K562 (cell line): ENCODE results near the gene TAOK2. TPM values are rescaled to one million over a fixed set of nuclear protein-coding genes. Genes with fewer than 3 reads are reported as not detected.

ENCODE experiments used
- CSDE1 ChIP-seq, 2 experiments: fragments of 450-650 bp; IDR thresholded peaks; 2 replicates each; pipeline ENCODE4 v1.6.1; 2016; ENCODE audit warnings: mild to moderate bottlenecking in 1 of 2
- HDAC6 ChIP-seq: IDR thresholded peaks from 2 replicates; pipeline ENCODE4 v1.6.1; 2012; ENCODE audit warnings: low read depth, mild to moderate bottlenecking, control low read depth, inconsistent platforms, low read length, moderate library complexity
- KLF13 ChIP-seq: fragments of 450-650 bp; IDR thresholded peaks from 2 replicates; pipeline ENCODE4 v1.6.1; 2016; ENCODE audit warnings: missing genetic modification characterization, low read depth, mild to moderate bottlenecking, missing compliant biosample characterization, moderate library complexity, borderline replicate concordance
- NFXL1 ChIP-seq: fragments of 450-650 bp; formaldehyde crosslinking; IDR thresholded peaks from 2 replicates; pipeline ENCODE4 v1.4.0; 2021; ENCODE audit warnings: mild to moderate bottlenecking
- PTRF ChIP-seq: fragments of 450-650 bp; IDR thresholded peaks from 2 replicates; pipeline ENCODE4 v1.6.1; 2016; ENCODE audit warnings: mild to moderate bottlenecking, missing genetic modification characterization, missing compliant biosample characterization
- ZNF23 ChIP-seq: fragments of 250-450 bp; sonication (Bioruptor Pico); IDR thresholded peaks from 2 replicates; pipeline ENCODE4 v1.4.0; 2020; ENCODE audit warnings: mild to moderate bottlenecking
- ZNF282 ChIP-seq: sonication (generic); formaldehyde crosslinking; IDR thresholded peaks from 2 replicates; pipeline ENCODE4 v1.8.1; 2023; ENCODE audit warnings: missing genetic modification reagents
- polyA plus RNA-seq, 8 experiments: library from polyadenylated mRNA; depleted of rRNA in 4 of 8; stranded (reverse) in 5 of 8; unstranded in 3 of 8; fragments of >200 nt; fragmentation: Nextera tagmentation in 2 of 8; fragmentation: Illumina TruSeq in 1 of 8; extraction: Ambion mirVana in 2 of 8; extraction: Trizol in 1 of 8; gene quantifications; 2 replicates each; pipeline versions ENCODE4 v1.2.1 to v1.2.3, GENCODE V29; 2011 to 2014; ENCODE audit warnings: inconsistent platforms in 1 of 8, missing spikeins in 1 of 8
- total RNA-seq, 7 experiments: library from RNA; depleted of rRNA in 6 of 7; stranded (reverse); fragments of >200 nt in 6 of 7; fragmentation: Illumina TruSeq in 2 of 7; extraction: Trizol in 2 of 7; gene quantifications; 2 replicates each; pipeline versions ENCODE4 v1.2.1 to v1.2.3, GENCODE V29; 2011 to 2021; ENCODE audit warnings: low replicate concordance in 1 of 7
- TF ChIP-seq, protein P1 (sequence below): fragments of 200-600 bp; sonication (generic); IDR thresholded peaks from one replicate; pipeline ENCODE4 v1.6.1; 2012; ENCODE audit warnings: mild to moderate bottlenecking, low read depth, low read length, inconsistent platforms
- TF ChIP-seq, protein P2 (sequence below): sonication (generic); formaldehyde crosslinking; IDR thresholded peaks from 2 replicates; pipeline ENCODE4 v1.8.1; 2023; ENCODE audit warnings: mild to moderate bottlenecking, missing genetic modification reagents
- TF ChIP-seq, protein P3 (sequence below): fragments of 450-650 bp; IDR thresholded peaks from 2 replicates; pipeline ENCODE4 v1.6.1; 2016
- TF ChIP-seq, protein P4 (sequence below): sonication (generic); formaldehyde crosslinking; IDR thresholded peaks from 2 replicates; pipeline ENCODE4 v1.9.0; 2022; ENCODE audit warnings: mild to moderate bottlenecking, missing genetic modification reagents

Gene TAOK2
- total and polyA plus RNA-seq, 9 of the 15 experiments (the other 6 are each of a cell fraction or from before 2014, with no cell fraction given): 0.10 to 41.8 (median 13.7) TPM

DNA sequence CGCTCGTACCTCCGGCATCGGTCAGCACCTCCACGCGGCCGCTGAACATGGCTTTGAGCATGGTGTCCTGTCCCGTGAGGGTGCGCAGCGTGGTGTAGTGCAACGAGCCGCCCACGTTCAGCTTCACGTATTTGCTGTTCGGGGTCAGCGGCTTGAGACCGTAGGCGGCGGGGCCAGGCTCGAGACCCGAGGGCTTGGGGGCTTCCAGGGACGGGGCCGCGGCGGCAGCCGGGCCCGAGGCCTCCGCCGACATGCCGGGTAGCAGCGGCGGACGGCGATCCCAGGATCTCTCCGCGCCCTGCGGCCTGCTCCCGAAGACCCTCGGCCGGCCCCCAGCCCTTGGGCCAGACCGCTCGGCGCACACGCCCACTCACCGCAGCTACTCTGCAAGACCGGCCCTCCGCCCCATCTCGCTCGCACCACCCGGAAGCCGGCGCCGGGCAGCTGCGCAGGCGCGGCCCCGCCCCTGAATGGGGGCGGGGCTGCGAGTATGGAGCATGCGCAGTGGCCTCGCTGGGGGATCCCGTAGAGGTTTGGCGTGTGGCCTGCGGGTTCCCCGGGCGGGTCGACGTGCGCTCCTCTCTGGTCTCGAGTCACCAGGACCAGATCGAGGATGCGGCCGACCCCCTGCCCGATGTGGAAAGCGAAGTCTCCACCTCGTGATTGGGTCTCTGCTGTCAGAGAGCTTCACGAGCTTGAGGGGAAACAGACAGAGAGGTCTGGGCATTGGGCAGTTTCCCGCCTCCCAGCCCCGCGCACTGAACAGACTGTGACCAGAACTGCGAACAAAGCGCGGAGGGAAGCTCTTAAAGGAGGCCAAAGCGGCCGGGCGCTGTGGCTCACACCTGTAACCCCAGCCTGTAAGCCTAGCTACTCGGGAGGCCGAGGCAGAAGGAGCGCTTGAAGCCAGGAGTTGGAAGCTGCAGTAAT lies 47.6 kb upstream of the TAOK2 start, which contains the start of gene KCTD13 (continued):
- TF ChIP-seq, protein P1, sequence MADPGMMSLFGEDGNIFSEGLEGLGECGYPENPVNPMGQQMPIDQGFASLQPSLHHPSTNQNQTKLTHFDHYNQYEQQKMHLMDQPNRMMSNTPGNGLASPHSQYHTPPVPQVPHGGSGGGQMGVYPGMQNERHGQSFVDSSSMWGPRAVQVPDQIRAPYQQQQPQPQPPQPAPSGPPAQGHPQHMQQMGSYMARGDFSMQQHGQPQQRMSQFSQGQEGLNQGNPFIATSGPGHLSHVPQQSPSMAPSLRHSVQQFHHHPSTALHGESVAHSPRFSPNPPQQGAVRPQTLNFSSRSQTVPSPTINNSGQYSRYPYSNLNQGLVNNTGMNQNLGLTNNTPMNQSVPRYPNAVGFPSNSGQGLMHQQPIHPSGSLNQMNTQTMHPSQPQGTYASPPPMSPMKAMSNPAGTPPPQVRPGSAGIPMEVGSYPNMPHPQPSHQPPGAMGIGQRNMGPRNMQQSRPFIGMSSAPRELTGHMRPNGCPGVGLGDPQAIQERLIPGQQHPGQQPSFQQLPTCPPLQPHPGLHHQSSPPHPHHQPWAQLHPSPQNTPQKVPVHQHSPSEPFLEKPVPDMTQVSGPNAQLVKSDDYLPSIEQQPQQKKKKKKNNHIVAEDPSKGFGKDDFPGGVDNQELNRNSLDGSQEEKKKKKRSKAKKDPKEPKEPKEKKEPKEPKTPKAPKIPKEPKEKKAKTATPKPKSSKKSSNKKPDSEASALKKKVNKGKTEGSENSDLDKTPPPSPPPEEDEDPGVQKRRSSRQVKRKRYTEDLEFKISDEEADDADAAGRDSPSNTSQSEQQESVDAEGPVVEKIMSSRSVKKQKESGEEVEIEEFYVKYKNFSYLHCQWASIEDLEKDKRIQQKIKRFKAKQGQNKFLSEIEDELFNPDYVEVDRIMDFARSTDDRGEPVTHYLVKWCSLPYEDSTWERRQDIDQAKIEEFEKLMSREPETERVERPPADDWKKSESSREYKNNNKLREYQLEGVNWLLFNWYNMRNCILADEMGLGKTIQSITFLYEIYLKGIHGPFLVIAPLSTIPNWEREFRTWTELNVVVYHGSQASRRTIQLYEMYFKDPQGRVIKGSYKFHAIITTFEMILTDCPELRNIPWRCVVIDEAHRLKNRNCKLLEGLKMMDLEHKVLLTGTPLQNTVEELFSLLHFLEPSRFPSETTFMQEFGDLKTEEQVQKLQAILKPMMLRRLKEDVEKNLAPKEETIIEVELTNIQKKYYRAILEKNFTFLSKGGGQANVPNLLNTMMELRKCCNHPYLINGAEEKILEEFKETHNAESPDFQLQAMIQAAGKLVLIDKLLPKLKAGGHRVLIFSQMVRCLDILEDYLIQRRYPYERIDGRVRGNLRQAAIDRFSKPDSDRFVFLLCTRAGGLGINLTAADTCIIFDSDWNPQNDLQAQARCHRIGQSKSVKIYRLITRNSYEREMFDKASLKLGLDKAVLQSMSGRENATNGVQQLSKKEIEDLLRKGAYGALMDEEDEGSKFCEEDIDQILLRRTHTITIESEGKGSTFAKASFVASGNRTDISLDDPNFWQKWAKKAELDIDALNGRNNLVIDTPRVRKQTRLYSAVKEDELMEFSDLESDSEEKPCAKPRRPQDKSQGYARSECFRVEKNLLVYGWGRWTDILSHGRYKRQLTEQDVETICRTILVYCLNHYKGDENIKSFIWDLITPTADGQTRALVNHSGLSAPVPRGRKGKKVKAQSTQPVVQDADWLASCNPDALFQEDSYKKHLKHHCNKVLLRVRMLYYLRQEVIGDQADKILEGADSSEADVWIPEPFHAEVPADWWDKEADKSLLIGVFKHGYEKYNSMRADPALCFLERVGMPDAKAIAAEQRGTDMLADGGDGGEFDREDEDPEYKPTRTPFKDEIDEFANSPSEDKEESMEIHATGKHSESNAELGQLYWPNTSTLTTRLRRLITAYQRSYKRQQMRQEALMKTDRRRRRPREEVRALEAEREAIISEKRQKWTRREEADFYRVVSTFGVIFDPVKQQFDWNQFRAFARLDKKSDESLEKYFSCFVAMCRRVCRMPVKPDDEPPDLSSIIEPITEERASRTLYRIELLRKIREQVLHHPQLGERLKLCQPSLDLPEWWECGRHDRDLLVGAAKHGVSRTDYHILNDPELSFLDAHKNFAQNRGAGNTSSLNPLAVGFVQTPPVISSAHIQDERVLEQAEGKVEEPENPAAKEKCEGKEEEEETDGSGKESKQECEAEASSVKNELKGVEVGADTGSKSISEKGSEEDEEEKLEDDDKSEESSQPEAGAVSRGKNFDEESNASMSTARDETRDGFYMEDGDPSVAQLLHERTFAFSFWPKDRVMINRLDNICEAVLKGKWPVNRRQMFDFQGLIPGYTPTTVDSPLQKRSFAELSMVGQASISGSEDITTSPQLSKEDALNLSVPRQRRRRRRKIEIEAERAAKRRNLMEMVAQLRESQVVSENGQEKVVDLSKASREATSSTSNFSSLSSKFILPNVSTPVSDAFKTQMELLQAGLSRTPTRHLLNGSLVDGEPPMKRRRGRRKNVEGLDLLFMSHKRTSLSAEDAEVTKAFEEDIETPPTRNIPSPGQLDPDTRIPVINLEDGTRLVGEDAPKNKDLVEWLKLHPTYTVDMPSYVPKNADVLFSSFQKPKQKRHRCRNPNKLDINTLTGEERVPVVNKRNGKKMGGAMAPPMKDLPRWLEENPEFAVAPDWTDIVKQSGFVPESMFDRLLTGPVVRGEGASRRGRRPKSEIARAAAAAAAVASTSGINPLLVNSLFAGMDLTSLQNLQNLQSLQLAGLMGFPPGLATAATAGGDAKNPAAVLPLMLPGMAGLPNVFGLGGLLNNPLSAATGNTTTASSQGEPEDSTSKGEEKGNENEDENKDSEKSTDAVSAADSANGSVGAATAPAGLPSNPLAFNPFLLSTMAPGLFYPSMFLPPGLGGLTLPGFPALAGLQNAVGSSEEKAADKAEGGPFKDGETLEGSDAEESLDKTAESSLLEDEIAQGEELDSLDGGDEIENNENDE: no peak
- TF ChIP-seq, protein P2, sequence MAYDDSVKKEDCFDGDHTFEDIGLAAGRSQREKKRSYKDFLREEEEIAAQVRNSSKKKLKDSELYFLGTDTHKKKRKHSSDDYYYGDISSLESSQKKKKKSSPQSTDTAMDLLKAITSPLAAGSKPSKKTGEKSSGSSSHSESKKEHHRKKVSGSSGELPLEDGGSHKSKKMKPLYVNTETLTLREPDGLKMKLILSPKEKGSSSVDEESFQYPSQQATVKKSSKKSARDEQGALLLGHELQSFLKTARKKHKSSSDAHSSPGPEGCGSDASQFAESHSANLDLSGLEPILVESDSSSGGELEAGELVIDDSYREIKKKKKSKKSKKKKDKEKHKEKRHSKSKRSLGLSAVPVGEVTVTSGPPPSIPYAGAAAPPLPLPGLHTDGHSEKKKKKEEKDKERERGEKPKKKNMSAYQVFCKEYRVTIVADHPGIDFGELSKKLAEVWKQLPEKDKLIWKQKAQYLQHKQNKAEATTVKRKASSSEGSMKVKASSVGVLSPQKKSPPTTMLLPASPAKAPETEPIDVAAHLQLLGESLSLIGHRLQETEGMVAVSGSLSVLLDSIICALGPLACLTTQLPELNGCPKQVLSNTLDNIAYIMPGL (CRISPR knock-in tag): no peak
- TF ChIP-seq HDAC6 (no peak), NFXL1 (CRISPR knock-in tag) (no peak), ZNF282 (CRISPR knock-in tag) (no peak), CSDE1 (IDR thresholded peaks at IDR 0.05) (no peak), PTRF (tag) (no peak), ZNF23 (CRISPR knock-in tag) (no peak), KLF13 (tag) (peak; percentile 83; the same call in 1 of the 2 replicates)
- TF ChIP-seq, protein P3, sequence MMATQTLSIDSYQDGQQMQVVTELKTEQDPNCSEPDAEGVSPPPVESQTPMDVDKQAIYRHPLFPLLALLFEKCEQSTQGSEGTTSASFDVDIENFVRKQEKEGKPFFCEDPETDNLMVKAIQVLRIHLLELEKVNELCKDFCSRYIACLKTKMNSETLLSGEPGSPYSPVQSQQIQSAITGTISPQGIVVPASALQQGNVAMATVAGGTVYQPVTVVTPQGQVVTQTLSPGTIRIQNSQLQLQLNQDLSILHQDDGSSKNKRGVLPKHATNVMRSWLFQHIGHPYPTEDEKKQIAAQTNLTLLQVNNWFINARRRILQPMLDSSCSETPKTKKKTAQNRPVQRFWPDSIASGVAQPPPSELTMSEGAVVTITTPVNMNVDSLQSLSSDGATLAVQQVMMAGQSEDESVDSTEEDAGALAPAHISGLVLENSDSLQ: no peak
- TF ChIP-seq, protein P4, sequence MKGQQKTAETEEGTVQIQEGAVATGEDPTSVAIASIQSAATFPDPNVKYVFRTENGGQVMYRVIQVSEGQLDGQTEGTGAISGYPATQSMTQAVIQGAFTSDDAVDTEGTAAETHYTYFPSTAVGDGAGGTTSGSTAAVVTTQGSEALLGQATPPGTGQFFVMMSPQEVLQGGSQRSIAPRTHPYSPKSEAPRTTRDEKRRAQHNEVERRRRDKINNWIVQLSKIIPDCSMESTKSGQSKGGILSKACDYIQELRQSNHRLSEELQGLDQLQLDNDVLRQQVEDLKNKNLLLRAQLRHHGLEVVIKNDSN: no peak
